HepG2 (cell line): Measurements from ENCODE around the gene CEP170. TPM values are rescaled to one million over a fixed set of nuclear protein-coding genes. Genes with fewer than 3 reads are reported as not detected.

Source experiments
- ATF7 ChIP-seq, 2 experiments: fragments of 450-650 bp in 1 of 2; sonication (generic) in 1 of 2; formaldehyde crosslinking in 1 of 2; IDR thresholded peaks; 2 replicates each; pipeline versions ENCODE4 v1.4.0 to v1.6.1; 2016 to 2020; ENCODE audit warnings: antibody characterized with exemption in 1 of 2, mild to moderate bottlenecking in 1 of 2, missing genetic modification reagents in 1 of 2
- ETS1 ChIP-seq: sonication (generic); formaldehyde crosslinking; IDR thresholded peaks from 2 replicates; pipeline ENCODE4 v1.4.0; 2020; ENCODE audit warnings: missing genetic modification reagents
- NPAS2 ChIP-seq: sonication (generic); formaldehyde crosslinking; IDR thresholded peaks from 2 replicates; pipeline ENCODE4 v1.8.0; 2022; ENCODE audit warnings: mild to moderate bottlenecking, missing genetic modification reagents, borderline replicate concordance
- RAD51 ChIP-seq: fragments of 450-650 bp; IDR thresholded peaks from 2 replicates; pipeline ENCODE4 v1.6.1; 2016; ENCODE audit warnings: borderline replicate concordance
- TGIF2 ChIP-seq: IDR thresholded peaks from 2 replicates; pipeline ENCODE4 v1.6.1; 2016; ENCODE audit warnings: control low read depth, missing compliant biosample characterization
- ZFYVE20 ChIP-seq: sonication (generic); formaldehyde crosslinking; IDR thresholded peaks from 2 replicates; pipeline ENCODE4 v1.8.0; 2023; ENCODE audit warnings: low read depth, mild to moderate bottlenecking, moderate library complexity, missing genetic modification reagents, borderline replicate concordance
- ZNF468 ChIP-seq: sonication (generic); formaldehyde crosslinking; IDR thresholded peaks from 2 replicates; pipeline ENCODE4 v1.8.0; 2022; ENCODE audit warnings: mild to moderate bottlenecking, moderate library complexity, missing genetic modification reagents
- ZNF746 ChIP-seq: sonication (generic); formaldehyde crosslinking; IDR thresholded peaks from 2 replicates; pipeline ENCODE4 v1.8.0; 2022; ENCODE audit warnings: mild to moderate bottlenecking, missing genetic modification reagents
- ZNF878 ChIP-seq: sonication (generic); formaldehyde crosslinking; IDR thresholded peaks from 2 replicates; pipeline ENCODE4 v1.8.1; 2023; ENCODE audit warnings: mild to moderate bottlenecking, missing genetic modification reagents, moderate library complexity
- polyA plus RNA-seq, 8 experiments: library from polyadenylated mRNA; depleted of rRNA in 3 of 8; stranded (reverse) in 7 of 8; unstranded in 1 of 8; fragments of >200 nt; fragmentation: Illumina TruSeq in 4 of 8; extraction: Trizol in 4 of 8; gene quantifications; 2 replicates each; pipeline versions ENCODE4 v1.2.1 to v1.2.3, GENCODE V29; 2011 to 2016; ENCODE audit warnings: low read depth in 4 of 8, missing spikeins in 1 of 8, mixed read lengths in 1 of 8; ENCODE audit not compliant: insufficient read depth in 1 of 8
- total RNA-seq, 5 experiments: library from RNA; depleted of rRNA; stranded (reverse); fragments of >200 nt; fragmentation: Illumina TruSeq; extraction: Trizol; gene quantifications; 2 replicates each; pipeline ENCODE4 v1.2.3, GENCODE V29; 2016; ENCODE audit warnings: low read depth in 1 of 5
- TF ChIP-seq, protein P1 (sequence below): sonication (generic); formaldehyde crosslinking; IDR thresholded peaks from 2 replicates; pipeline ENCODE4 v1.4.0; 2020; ENCODE audit warnings: mild to moderate bottlenecking, missing genetic modification reagents
- TF ChIP-seq, protein P2 (sequence below): sonication (generic); formaldehyde crosslinking; conservative IDR thresholded peaks from 2 replicates; pipeline ENCODE4 v1.4.0; 2020; ENCODE audit warnings: missing genetic modification reagents
- TF ChIP-seq, protein P3 (sequence below): sonication (generic); formaldehyde crosslinking; IDR thresholded peaks from 2 replicates; pipeline ENCODE4 v1.4.0; 2020; ENCODE audit warnings: missing genetic modification reagents

CEP170 gene
- total and polyA plus RNA-seq, 2 of the 13 experiments (the other 11 are each of a cell fraction or from before 2014, with no cell fraction given), result 23.0 to 28.6 TPM

DNA sequence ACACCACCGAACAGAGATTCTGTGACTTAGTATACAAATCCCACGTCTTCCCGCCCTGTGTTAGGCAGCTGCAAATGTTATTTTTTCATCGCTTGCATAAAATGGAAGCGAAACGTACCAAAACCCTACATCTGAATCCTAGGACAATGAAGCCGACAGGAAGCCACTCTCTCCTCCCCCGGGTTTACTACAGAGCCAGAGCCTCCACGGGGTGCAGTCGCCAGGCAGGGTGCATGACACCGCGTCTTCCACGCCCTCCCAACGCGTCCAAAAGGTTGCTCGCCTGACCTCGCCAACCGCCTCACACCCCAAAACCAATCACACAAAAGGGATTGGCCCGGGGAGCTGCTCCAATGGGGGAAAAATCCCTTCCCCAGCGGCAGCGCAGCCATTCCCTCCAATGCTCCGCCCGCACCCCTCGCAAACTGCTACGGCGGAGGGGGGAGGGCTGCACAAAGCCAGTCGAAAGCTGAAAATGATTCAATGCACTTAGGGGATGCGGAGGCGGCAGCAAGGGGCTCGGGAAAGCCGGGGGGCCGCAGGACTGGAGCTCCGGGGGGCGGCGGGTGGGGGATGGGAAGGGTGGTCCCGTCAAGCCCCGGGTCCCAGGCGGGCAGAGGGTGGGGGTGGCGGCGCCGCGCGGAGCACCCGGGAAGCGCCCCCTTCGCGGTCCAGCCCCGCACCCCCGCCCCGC, 701 bp downstream of the CEP170 start (continued):
- TF ChIP-seq, protein P1, sequence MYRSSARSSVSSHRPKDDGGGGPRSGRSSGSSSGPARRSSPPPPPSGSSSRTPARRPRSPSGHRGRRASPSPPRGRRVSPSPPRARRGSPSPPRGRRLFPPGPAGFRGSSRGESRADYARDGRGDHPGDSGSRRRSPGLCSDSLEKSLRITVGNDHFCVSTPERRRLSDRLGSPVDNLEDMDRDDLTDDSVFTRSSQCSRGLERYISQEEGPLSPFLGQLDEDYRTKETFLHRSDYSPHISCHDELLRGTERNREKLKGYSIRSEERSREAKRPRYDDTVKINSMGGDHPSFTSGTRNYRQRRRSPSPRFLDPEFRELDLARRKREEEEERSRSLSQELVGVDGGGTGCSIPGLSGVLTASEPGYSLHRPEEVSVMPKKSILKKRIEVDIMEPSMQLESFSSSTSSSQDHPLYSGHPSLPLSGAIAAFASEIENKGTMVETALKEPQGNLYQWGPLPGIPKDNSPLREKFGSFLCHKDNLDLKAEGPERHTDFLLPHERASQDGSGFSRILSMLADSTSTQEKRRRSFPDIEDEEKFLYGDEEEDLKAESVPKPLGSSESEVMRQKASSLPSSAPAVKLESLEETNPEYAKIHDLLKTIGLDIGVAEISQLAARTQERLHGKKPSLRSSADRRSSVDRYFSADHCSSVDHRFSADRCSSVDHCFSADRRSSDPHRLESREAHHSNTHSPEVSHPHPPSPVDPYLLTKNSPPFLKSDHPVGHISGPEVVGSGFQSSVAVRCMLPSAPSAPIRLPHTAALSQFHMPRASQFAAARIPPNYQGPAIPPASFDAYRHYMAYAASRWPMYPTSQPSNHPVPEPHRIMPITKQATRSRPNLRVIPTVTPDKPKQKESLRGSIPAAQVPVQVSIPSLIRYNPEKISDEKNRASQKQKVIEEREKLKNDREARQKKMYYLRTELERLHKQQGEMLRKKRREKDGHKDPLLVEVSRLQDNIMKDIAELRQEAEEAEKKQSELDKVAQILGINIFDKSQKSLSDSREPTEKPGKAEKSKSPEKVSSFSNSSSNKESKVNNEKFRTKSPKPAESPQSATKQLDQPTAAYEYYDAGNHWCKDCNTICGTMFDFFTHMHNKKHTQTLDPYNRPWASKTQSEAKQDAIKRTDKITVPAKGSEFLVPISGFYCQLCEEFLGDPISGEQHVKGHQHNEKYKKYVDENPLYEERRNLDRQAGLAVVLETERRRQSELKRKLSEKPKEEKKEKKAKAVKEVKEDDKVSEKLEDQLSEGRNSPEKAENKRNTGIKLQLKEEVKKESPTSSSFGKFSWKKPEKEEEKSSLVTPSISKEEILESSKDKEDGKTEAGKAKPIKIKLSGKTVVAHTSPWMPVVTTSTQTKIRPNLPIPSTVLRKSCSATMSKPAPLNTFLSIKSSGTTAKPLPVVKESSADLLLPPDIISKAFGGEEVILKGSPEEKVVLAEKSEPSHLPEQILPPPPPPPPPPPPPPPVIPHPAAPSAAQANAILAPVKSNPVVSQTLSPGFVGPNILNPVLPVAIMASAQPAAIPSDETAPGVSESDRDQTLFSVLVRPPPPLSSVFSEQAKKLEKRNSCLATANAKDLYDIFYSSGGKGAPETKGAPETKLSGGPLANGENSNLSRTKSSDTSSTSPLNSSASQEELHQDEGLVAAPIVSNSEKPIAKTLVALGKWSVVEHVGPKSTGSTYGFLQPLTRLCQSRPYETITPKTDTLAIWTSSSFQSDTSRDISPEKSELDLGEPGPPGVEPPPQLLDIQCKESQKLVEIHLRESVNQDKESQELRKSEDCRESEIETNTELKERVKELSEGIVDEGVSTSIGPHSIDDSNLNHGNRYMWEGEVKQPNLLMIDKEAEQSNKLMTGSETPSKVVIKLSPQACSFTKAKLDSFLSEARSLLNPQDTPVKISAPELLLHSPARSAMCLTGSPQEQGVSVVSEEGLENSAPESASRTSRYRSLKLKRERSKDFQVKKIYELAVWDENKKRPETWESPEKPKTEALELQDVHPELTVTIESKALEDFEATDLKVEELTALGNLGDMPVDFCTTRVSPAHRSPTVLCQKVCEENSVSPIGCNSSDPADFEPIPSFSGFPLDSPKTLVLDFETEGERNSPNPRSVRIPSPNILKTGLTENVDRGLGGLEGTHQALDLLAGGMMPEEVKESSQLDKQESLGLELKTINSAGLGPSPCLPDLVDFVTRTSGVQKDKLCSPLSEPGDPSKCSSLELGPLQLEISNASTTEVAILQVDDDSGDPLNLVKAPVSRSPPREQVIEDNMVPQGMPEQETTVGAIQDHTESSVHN (CRISPR knock-in tag), result no peak
- no peak for TF ChIP-seq ETS1 (CRISPR knock-in tag)
- TF ChIP-seq, protein P2, sequence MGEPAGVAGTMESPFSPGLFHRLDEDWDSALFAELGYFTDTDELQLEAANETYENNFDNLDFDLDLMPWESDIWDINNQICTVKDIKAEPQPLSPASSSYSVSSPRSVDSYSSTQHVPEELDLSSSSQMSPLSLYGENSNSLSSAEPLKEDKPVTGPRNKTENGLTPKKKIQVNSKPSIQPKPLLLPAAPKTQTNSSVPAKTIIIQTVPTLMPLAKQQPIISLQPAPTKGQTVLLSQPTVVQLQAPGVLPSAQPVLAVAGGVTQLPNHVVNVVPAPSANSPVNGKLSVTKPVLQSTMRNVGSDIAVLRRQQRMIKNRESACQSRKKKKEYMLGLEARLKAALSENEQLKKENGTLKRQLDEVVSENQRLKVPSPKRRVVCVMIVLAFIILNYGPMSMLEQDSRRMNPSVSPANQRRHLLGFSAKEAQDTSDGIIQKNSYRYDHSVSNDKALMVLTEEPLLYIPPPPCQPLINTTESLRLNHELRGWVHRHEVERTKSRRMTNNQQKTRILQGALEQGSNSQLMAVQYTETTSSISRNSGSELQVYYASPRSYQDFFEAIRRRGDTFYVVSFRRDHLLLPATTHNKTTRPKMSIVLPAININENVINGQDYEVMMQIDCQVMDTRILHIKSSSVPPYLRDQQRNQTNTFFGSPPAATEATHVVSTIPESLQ, result no peak
- no peak for TF ChIP-seq ZNF878 (CRISPR knock-in tag)
- no peak for TF ChIP-seq NPAS2 (CRISPR knock-in tag)
- TF ChIP-seq ZNF746, result 0 out of 2 replicates have a peak, but pooled peaks have one; percentile 8
- no peak for TF ChIP-seq ZNF468 (CRISPR knock-in tag)
- no peak for TF ChIP-seq TGIF2 (CRISPR knock-in tag)
- TF ChIP-seq, protein P3, sequence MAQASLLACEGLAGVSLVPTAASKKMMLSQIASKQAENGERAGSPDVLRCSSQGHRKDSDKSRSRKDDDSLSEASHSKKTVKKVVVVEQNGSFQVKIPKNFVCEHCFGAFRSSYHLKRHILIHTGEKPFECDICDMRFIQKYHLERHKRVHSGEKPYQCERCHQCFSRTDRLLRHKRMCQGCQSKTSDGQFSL (CRISPR knock-in tag), result no peak
- TF ChIP-seq ZFYVE20 (CRISPR knock-in tag), result no peak
- TF ChIP-seq ATF7 (IDR thresholded peaks at IDR 0.05), result no peak
- no peak for TF ChIP-seq ATF7 (CRISPR knock-in tag; IDR thresholded peaks at IDR 0.05)
- no peak for TF ChIP-seq RAD51
- TF ChIP-seq, all 625 proteins: peak for 29
